HL-60 (cell line): Measurements from ENCODE around the gene UCP2.

ENCODE experiments used
- CTCF ChIP-seq: IDR thresholded peaks from one replicate; pipeline ENCODE4 v1.5.1; 2011; ENCODE audit warnings: low read length, control low read depth, inconsistent platforms; ENCODE audit not compliant: insufficient read depth
- POLR2AphosphoS5 ChIP-seq: IDR thresholded peaks from 2 replicates; pipeline ENCODE4 v1.6.1; 2012; ENCODE audit warnings: low read depth
- REST ChIP-seq: IDR thresholded peaks from 2 replicates; pipeline ENCODE4 v1.6.1; 2012; ENCODE audit warnings: low read depth; ENCODE audit not compliant: insufficient replicate concordance

GRCh38 chr11:74004759-74005615, 22.3 kb upstream of the UCP2 start:
- TF ChIP-seq CTCF: no peak
- TF ChIP-seq REST: no peak
- TF ChIP-seq POLR2AphosphoS5: no peak
